B cell (primary cell): Measurements from ENCODE around the gene PTPN1. TPM values are rescaled to one million over a fixed set of nuclear protein-coding genes. Genes with fewer than 3 reads are reported as not detected.

Experiments
- ATAC-seq: fragments of 200-7000 bp; cut with Tn5 transposase; one replicate; pipeline ENCODE4 v1.10.0; 2021; ENCODE audit warnings: low read depth, mild to moderate bottlenecking, moderate number of reproducible peaks, moderate library complexity
- CTCF ChIA-PET: fragments of 350-600 bp; sonication (Branson Sonifier 250); formaldehyde crosslinking; loops from one replicate; lab custom pipeline; 2021; ENCODE audit warnings: antibody characterized with exemption, inconsistent platforms; lab: Charles Lee
- POLR2A ChIA-PET: fragments of 350-600 bp; sonication (Branson Sonifier 250); formaldehyde crosslinking; loops from one replicate; lab custom pipeline; 2021; ENCODE audit warnings: antibody characterized with exemption; lab: Charles Lee
- DNase-seq: peaks from one replicate; pipeline ENCODE4 v3.0.0; 2013
- H2AFZ ChIP-seq: 2 replicates; pipeline ENCODE4 v1.6.1; 2012; ENCODE audit warnings: mild to moderate bottlenecking, low read depth, low read length; ENCODE audit not compliant: insufficient read depth, poor library complexity, severe bottlenecking
- H3K27ac ChIP-seq, 2 donors: 1 replicate in 1 of 2; 2 replicates in 1 of 2; pipeline ENCODE4 v1.5.1; 2012 to 2013; ENCODE audit warnings: low read length in 2 of 2, mild to moderate bottlenecking in 2 of 2, moderate library complexity in 1 of 2
- H3K27me3 ChIP-seq, 4 experiments: fragments of 200-600 bp in 1 of 4; sonication (generic) in 1 of 4; replicated peaks in 1 of 4; 1 replicate in 2 of 4; 2 replicates in 2 of 4; pipeline versions ENCODE4 v1.6.1 to v1.7.0; 2013 to 2016; ENCODE audit warnings: low read length in 3 of 4, mild to moderate bottlenecking in 2 of 4, mixed read lengths in 1 of 4, moderate library complexity in 1 of 4; ENCODE audit not compliant: insufficient read depth in 4 of 4, control insufficient read depth in 3 of 4; ENCODE audit errors: control extremely low read depth in 1 of 4
- H3K36me3 ChIP-seq, 2 experiments: replicated peaks in 1 of 2; 1 replicate in 1 of 2; 2 replicates in 1 of 2; pipeline versions ENCODE4 v1.6.1 to v1.7.1; 2013; ENCODE audit warnings: low read length in 1 of 2; ENCODE audit not compliant: insufficient read depth in 2 of 2, control insufficient read depth in 1 of 2; ENCODE audit errors: control extremely low read depth in 1 of 2, extremely low read depth in 1 of 2
- H3K4me1 ChIP-seq, 2 donors: fragments of 200-600 bp in 1 of 2; sonication (generic) in 1 of 2; 1 replicate in 1 of 2; 2 replicates in 1 of 2; pipeline versions ENCODE4 v1.5.1 to v1.6.1; 2013 to 2017; ENCODE audit warnings: low read length in 2 of 2; ENCODE audit not compliant: control insufficient read depth in 2 of 2, insufficient read depth in 2 of 2
- H3K4me2 ChIP-seq: replicated peaks from 2 replicates; pipeline ENCODE3; 2012; ENCODE audit warnings: mild to moderate bottlenecking, low read depth, low read length; ENCODE audit not compliant: poor library complexity, severe bottlenecking
- H3K4me3 ChIP-seq, 5 experiments: fragments of 200-600 bp in 1 of 5; sonication (generic) in 1 of 5; 1 replicate in 3 of 5; 2 replicates in 2 of 5; pipeline versions ENCODE4 v1.5.1 to v1.7.0; 2011 to 2016; ENCODE audit warnings: low read length in 4 of 5, mild to moderate bottlenecking in 4 of 5, low read depth in 2 of 5, control low read depth in 1 of 5, moderate library complexity in 1 of 5; ENCODE audit not compliant: insufficient read depth in 1 of 5; ENCODE audit errors: control extremely low read depth in 1 of 5, extremely low read depth in 1 of 5
- H3K79me2 ChIP-seq: fragments of 200-600 bp; sonication (generic); one replicate; pipeline ENCODE4 v1.6.0; 2016; ENCODE audit warnings: low read length; ENCODE audit not compliant: control insufficient read depth, insufficient read depth
- H3K9ac ChIP-seq: fragments of 200-600 bp; sonication (generic); 2 replicates; pipeline ENCODE4 v1.6.1; 2017; ENCODE audit warnings: mild to moderate bottlenecking, low read length, moderate library complexity
- H3K9me3 ChIP-seq, 3 donors: one replicate each; pipeline versions ENCODE4 v1.6.1 to v1.7.1; 2013; ENCODE audit warnings: low read length in 2 of 3; ENCODE audit not compliant: control insufficient read depth in 2 of 3, insufficient read depth in 1 of 3; ENCODE audit errors: control extremely low read depth in 1 of 3
- H4K20me1 ChIP-seq: 2 replicates; pipeline ENCODE4 v1.6.0; 2012; ENCODE audit warnings: mild to moderate bottlenecking, low read length; ENCODE audit not compliant: insufficient read depth, control insufficient read depth, poor library complexity, severe bottlenecking
- H3K27ac Mint-ChIP-seq: one replicate; pipeline ENCODE4 v1.8.0; 2021; ENCODE audit warnings: mixed read lengths
- H3K27me3 Mint-ChIP-seq: one replicate; pipeline ENCODE4 v1.8.0; 2021; ENCODE audit warnings: mixed read lengths
- H3K4me1 Mint-ChIP-seq: one replicate; pipeline ENCODE4 v1.8.0; 2021; ENCODE audit warnings: mixed read lengths
- H3K4me3 Mint-ChIP-seq: one replicate; pipeline ENCODE4 v1.8.0; 2021; ENCODE audit warnings: mixed read lengths
- H3K9me3 Mint-ChIP-seq: one replicate; pipeline ENCODE4 v1.8.0; 2022; ENCODE audit warnings: mixed read lengths; ENCODE audit not compliant: insufficient read depth
- EZH2 ChIP-seq: IDR thresholded peaks from 2 replicates; pipeline ENCODE4 v1.6.1; 2012; ENCODE audit warnings: borderline replicate concordance, low read depth, mild to moderate bottlenecking, moderate library complexity, low read length; ENCODE audit not compliant: insufficient read depth, poor library complexity, severe bottlenecking
- WGBS: methylation state at CpG from one replicate; pipeline ENCODE4 v1.1.5; 2013; ENCODE audit warnings: missing lambda C conversion rate; ENCODE audit not compliant: insufficient coverage; 5-methylcytosine and 5-hydroxymethylcytosine counted together
- intact Hi-C: fragments of 100-400 bp; cut with micrococcal nuclease; formaldehyde crosslinking; loops from one replicate; pipeline ENCODE4 v1.10.0; 2022
- polyA plus RNA-seq: library from polyadenylated mRNA; depleted of rRNA; stranded (reverse); fragments of >200 nt; gene quantifications from 2 replicates; pipeline ENCODE4 v1.2.3, GENCODE V29; 2012
- total RNA-seq, 2 donors: library from RNA; stranded (reverse); fragments of 120-200 nt in 1 of 2; gene quantifications; 1 replicate in 1 of 2; 2 replicates in 1 of 2; pipeline versions ENCODE4 v1.2.3 to v1.2.4, GENCODE V29; 2013 to 2022
- TF ChIP-seq, protein P1 (sequence below): fragments of 200-600 bp; IDR thresholded peaks from one replicate; pipeline ENCODE4 v1.8.0; 2022; ENCODE audit warnings: antibody characterized with exemption, mild to moderate bottlenecking

The PTPN1 gene
- total and polyA plus RNA-seq, 2 donors (not counting 1 experiment from before 2014, with no cell fraction given) = 77.4 to 134 TPM

GRCh38 chr20:50532221-50532620 lies 22.0 kb downstream of the PTPN1 start:
- ChIA-PET POLR2A (no interaction called here), CTCF (no interaction called here)
- Histone ChIP-seq H3K4me3 (no peak overlapping the region), H3K27me3 (no peaks in the 10 kb centered on the region), H3K27ac (peak overlapping the region in 1 of 2 donors; percentile 53), H2AFZ (no peak overlapping the region), H3K4me1 (peaks cover 60 to 77% of the 10 kb centered on the region in 2 donors), H4K20me1 (peaks cover 62% of the 10 kb centered on the region), H3K9me3 (no peaks in the 10 kb centered on the region), H3K79me2 (peaks cover 100% of the 10 kb centered on the region), H3K4me2 (peak overlapping the region; percentile 37), H3K9ac (peak overlapping the region; percentile 16), H3K36me3 (peaks cover 6 to 31% of the 10 kb centered on the region in 2 experiments)
- DNase-seq (no peak), ATAC-seq (no peak)
- H3K27ac Mint-ChIP-seq = peak overlapping the region; percentile 89
- H3K4me3 Mint-ChIP-seq = peak overlapping the region; percentile 59
- TF ChIP-seq EZH2 = no peak
- TF ChIP-seq, protein P1, sequence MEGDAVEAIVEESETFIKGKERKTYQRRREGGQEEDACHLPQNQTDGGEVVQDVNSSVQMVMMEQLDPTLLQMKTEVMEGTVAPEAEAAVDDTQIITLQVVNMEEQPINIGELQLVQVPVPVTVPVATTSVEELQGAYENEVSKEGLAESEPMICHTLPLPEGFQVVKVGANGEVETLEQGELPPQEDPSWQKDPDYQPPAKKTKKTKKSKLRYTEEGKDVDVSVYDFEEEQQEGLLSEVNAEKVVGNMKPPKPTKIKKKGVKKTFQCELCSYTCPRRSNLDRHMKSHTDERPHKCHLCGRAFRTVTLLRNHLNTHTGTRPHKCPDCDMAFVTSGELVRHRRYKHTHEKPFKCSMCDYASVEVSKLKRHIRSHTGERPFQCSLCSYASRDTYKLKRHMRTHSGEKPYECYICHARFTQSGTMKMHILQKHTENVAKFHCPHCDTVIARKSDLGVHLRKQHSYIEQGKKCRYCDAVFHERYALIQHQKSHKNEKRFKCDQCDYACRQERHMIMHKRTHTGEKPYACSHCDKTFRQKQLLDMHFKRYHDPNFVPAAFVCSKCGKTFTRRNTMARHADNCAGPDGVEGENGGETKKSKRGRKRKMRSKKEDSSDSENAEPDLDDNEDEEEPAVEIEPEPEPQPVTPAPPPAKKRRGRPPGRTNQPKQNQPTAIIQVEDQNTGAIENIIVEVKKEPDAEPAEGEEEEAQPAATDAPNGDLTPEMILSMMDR = no peak
- peaks cover 62% of the 10 kb centered on the region for H3K4me1 Mint-ChIP-seq
- no peaks in the 10 kb centered on the region for H3K9me3 Mint-ChIP-seq
- intact Hi-C loops = loop anchor here (2.0 kb wide), 1 partner anchor 15 kb away; no protein-coding TSS in a partner anchor
- WGBS = 63% methylated on average over 2 of the region's 6 CpGs
- H3K27me3 Mint-ChIP-seq = no peaks in the 10 kb centered on the region

DNA sequence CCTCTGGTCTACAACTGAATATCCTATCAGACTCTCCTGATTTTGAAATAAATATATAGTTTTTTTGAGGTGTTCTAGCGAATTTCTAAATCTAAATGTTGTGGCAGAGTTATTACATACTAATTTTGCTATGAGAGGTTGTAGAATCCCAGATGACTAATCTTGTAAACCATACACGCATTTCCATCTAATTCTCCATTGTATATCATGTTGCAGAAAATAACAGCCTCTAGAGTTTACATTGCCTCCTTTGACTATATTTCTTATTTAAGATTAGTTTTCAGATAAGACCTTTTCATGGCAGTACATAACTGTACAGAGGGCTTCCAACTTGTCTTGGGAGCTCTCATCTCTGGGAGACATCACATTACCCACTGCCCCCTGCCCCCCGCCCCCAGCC lies 22.9 kb downstream of the PTPN1 start:
- Histone ChIP-seq H3K36me3 (peaks cover 4 to 31% of the 10 kb centered on the region in 2 experiments), H3K79me2 (peaks cover 100% of the 10 kb centered on the region), H2AFZ (no peak overlapping the region), H3K27ac (peak overlapping the region in 1 of 2 donors; percentile 53), H4K20me1 (peaks cover 58% of the 10 kb centered on the region), H3K27me3 (no peaks in the 10 kb centered on the region), H3K4me1 (peaks cover 59 to 77% of the 10 kb centered on the region in 2 donors), H3K4me2 (peak overlapping the region; percentile 37), H3K9me3 (peaks cover 0 to 6% (median 2%) of the 10 kb centered on the region in 3 donors), H3K4me3 (no peak overlapping the region), H3K9ac (no peak overlapping the region)
- Mint-ChIP-seq H3K27ac (no peak overlapping the region), H3K27me3 (no peaks in the 10 kb centered on the region), H3K4me1 (peaks cover 71% of the 10 kb centered on the region), H3K4me3 (peak overlapping the region; percentile 27), H3K9me3 (no peaks in the 10 kb centered on the region)
- ChIA-PET CTCF (interaction anchor here (1.2 to 1.4 kb wide), 2 partner anchors 20 to 22 kb away, joined by 3 read pairs; no protein-coding TSS in a partner anchor), POLR2A (interaction anchor here (0.7 kb wide), 1 partner anchor 17 kb away, joined by 12 read pairs; no protein-coding TSS in a partner anchor)
- no CpG with 5 or more reads among the region's 3 CpGs for WGBS
- no peak for TF ChIP-seq EZH2
- TF ChIP-seq, protein P1 = no peak
- intact Hi-C loops = loop anchor here (2.0 kb wide), 1 partner anchor 16 kb away; no protein-coding TSS in a partner anchor
- DNase-seq = no peak
- no peak for ATAC-seq
